ENCODE measurements around the gene SERPINA3. TPM values are rescaled to one million over a fixed set of nuclear protein-coding genes. Genes with fewer than 3 reads are reported as not detected.

Gene SERPINA3
- total RNA-seq, 1 donor from 2014 or later, result 1.3 TPM

DNA sequence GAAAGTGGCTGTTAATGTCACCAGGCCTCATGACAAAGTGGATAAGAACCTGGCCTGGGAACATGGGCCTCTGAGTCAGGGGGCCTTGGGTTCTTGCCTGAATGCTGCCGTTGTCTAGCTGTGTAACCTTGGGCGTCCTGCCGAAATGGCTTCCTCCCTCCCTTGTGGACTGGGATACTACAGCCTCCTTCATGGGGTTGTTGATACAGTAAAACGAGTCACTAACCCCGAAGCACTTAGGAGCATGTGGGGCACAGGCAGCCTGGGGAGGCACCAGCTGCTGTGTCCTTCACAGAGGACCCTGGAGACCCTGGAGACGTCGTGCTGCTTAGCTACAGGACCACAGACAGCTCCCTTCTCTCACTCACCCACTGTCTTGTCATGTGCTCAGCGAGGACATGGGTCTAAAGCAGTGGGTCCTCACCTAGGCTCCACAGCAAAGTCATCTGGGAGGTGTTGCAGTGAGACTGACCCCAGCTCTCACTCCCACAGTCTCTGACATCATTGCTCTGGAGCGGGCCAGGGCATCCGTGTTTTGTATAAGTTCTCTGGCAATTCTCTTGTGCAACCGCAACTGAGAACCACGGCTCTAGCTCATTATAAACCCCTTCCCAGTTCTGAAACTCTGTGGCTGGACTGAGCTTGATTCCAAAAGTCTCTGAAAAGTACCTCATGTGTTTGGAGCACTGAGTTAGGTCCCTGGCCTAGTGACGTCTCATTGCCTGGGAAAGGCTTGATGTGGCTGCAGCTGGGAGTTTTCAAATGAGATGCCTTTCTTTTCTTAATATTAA lies 42.1 kb downstream of the SERPINA3 start:
- Mint-ChIP-seq H3K9me3 (ENCODE audit: unreplicated experiment) (peaks cover 2% of the 10 kb centered on the region), H3K4me1 (ENCODE audit: low read depth, unreplicated experiment) (no peaks in the 10 kb centered on the region), H3K4me3 (ENCODE audit: unreplicated experiment) (no peak overlapping the region), H3K27me3 (ENCODE audit: low read depth, unreplicated experiment) (no peaks in the 10 kb centered on the region), H3K36me3 (ENCODE audit: low read depth, unreplicated experiment) (no peaks in the 10 kb centered on the region), H3K27ac (ENCODE audit: unreplicated experiment) (no peak overlapping the region)
- Histone ChIP-seq H3K4me3 (ENCODE audit: insufficient read depth, low read depth, low read length) (no peak overlapping the region), H3K9me3 (ENCODE audit: insufficient read depth, low read depth, low read length) (no peaks in the 10 kb centered on the region), H3K27ac (ENCODE audit: low read depth, low read length) (no peak overlapping the region), H3K9ac (ENCODE audit: low read length) (no peak overlapping the region), H2AFZ (ENCODE audit: low read depth, low read length) (no peak overlapping the region), H3K4me2 (ENCODE audit: low read length) (no peak overlapping the region), H4K20me1 (ENCODE audit: insufficient read depth, low read length) (no peaks in the 10 kb centered on the region), H3K79me2 (ENCODE audit: insufficient read depth, low read length) (no peaks in the 10 kb centered on the region), H3K4me1 (ENCODE audit: insufficient read depth, low read length) (no peaks in the 10 kb centered on the region), H3K27me3 (ENCODE audit: insufficient read depth, low read length) (no peaks in the 10 kb centered on the region), H3K36me3 (ENCODE audit: insufficient read depth, low read length) (no peaks in the 10 kb centered on the region)
- FAIRE-seq, result no peak
- DNase-seq (ENCODE audit: low read depth), result no peak
- TF ChIP-seq EZH2 (IDR thresholded peaks at IDR 0.05; ENCODE audit: insufficient read depth, low read length), result no peak
- TF ChIP-seq, protein P1, sequence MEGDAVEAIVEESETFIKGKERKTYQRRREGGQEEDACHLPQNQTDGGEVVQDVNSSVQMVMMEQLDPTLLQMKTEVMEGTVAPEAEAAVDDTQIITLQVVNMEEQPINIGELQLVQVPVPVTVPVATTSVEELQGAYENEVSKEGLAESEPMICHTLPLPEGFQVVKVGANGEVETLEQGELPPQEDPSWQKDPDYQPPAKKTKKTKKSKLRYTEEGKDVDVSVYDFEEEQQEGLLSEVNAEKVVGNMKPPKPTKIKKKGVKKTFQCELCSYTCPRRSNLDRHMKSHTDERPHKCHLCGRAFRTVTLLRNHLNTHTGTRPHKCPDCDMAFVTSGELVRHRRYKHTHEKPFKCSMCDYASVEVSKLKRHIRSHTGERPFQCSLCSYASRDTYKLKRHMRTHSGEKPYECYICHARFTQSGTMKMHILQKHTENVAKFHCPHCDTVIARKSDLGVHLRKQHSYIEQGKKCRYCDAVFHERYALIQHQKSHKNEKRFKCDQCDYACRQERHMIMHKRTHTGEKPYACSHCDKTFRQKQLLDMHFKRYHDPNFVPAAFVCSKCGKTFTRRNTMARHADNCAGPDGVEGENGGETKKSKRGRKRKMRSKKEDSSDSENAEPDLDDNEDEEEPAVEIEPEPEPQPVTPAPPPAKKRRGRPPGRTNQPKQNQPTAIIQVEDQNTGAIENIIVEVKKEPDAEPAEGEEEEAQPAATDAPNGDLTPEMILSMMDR (IDR thresholded peaks at IDR 0.05; ENCODE audit: insufficient read depth, low read depth, low read length), result no peak

DNA sequence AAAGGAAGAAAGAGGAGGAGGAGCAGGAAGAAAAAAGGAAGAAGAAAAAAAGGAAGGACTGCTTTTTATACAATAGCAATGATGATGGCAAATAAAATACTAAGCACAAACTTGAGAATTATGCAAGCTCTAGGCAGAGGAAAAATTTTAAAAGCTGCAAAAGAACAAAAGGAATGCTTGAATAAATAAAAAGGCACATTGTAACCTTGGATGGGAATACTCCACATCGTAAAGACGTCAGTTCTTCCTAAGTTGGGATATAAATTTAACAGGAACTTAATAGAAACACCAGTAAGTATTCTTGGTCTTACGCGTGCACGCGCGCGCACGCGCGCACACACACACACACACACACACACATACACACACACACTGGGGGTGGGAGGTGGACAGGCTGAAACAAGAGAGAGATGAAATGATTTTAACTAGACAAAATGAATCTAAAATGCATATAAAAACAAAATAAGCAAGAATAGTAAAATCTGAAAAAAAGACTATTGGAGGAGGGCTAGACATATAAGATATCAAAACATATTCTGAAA lies 43.0 kb downstream of the SERPINA3 start:
- no peak for FAIRE-seq
- Histone ChIP-seq H3K9me3 (ENCODE audit: insufficient read depth, low read depth, low read length) (no peaks in the 10 kb centered on the region), H3K4me1 (ENCODE audit: insufficient read depth, low read length) (no peaks in the 10 kb centered on the region), H2AFZ (ENCODE audit: low read depth, low read length) (no peak overlapping the region), H3K4me2 (ENCODE audit: low read length) (no peak overlapping the region), H3K36me3 (ENCODE audit: insufficient read depth, low read length) (no peaks in the 10 kb centered on the region), H3K9ac (ENCODE audit: low read length) (no peak overlapping the region), H4K20me1 (ENCODE audit: insufficient read depth, low read length) (no peaks in the 10 kb centered on the region), H3K27me3 (ENCODE audit: insufficient read depth, low read length) (no peaks in the 10 kb centered on the region), H3K27ac (ENCODE audit: low read depth, low read length) (no peak overlapping the region), H3K79me2 (ENCODE audit: insufficient read depth, low read length) (no peaks in the 10 kb centered on the region), H3K4me3 (ENCODE audit: insufficient read depth, low read depth, low read length) (no peak overlapping the region)
- no peaks in the 10 kb centered on the region for H3K9me3 Mint-ChIP-seq (ENCODE audit: unreplicated experiment)
- no peak for DNase-seq (ENCODE audit: low read depth)
- peaks cover 8% of the 10 kb centered on the region for H3K4me1 Mint-ChIP-seq (ENCODE audit: low read depth, unreplicated experiment)
- H3K4me3 Mint-ChIP-seq (ENCODE audit: unreplicated experiment), result no peak overlapping the region
- TF ChIP-seq, protein P1 (IDR thresholded peaks at IDR 0.05; ENCODE audit: insufficient read depth, low read depth, low read length), result no peak
- no peak for TF ChIP-seq EZH2 (IDR thresholded peaks at IDR 0.05; ENCODE audit: insufficient read depth, low read length)
- H3K36me3 Mint-ChIP-seq (ENCODE audit: low read depth, unreplicated experiment), result no peaks in the 10 kb centered on the region
- no peak overlapping the region for H3K27ac Mint-ChIP-seq (ENCODE audit: unreplicated experiment)
- H3K27me3 Mint-ChIP-seq (ENCODE audit: low read depth, unreplicated experiment), result no peaks in the 10 kb centered on the region

DNA sequence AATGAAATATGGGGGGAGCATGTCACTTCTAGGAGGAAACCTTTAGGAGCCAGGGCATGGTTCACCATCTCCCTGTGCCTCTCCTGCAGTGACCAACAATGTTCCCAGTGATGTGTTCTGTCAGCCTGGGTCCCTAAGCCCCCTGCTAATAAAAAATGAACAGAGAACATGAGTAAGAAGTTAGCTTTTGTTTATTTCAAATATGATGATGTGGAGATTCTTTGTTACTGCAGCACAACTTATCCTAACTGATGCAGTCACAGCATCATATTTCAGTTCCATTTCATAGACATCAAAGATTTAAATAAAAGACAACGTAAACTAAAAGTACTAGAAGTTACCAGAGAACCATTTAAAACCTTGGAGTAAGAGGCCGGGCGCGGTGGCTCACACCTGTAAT lies 43.9 kb downstream of the SERPINA3 start:
- no peaks in the 10 kb centered on the region for H3K79me2 ChIP-seq (ENCODE audit: insufficient read depth, low read length)
- no peaks in the 10 kb centered on the region for H4K20me1 ChIP-seq (ENCODE audit: insufficient read depth, low read length)
- H3K4me2 ChIP-seq (ENCODE audit: low read length), result no peak overlapping the region
- DNase-seq (ENCODE audit: low read depth) (no peak), FAIRE-seq (no peak)
- no peaks in the 10 kb centered on the region for H3K36me3 ChIP-seq (ENCODE audit: insufficient read depth, low read length)
- no peak overlapping the region for H3K4me3 Mint-ChIP-seq (ENCODE audit: unreplicated experiment)
- H3K9ac ChIP-seq (ENCODE audit: low read length), result no peak overlapping the region
- peaks cover 9% of the 10 kb centered on the region for H3K4me1 Mint-ChIP-seq (ENCODE audit: low read depth, unreplicated experiment)
- no peak overlapping the region for H2AFZ ChIP-seq (ENCODE audit: low read depth, low read length)
- no peak overlapping the region for H3K27ac Mint-ChIP-seq (ENCODE audit: unreplicated experiment)
- no peaks in the 10 kb centered on the region for H3K36me3 Mint-ChIP-seq (ENCODE audit: low read depth, unreplicated experiment)
- no peaks in the 10 kb centered on the region for H3K9me3 Mint-ChIP-seq (ENCODE audit: unreplicated experiment)
- no peaks in the 10 kb centered on the region for H3K27me3 Mint-ChIP-seq (ENCODE audit: low read depth, unreplicated experiment)
- no peak overlapping the region for H3K27ac ChIP-seq (ENCODE audit: low read depth, low read length)
- no peaks in the 10 kb centered on the region for H3K4me1 ChIP-seq (ENCODE audit: insufficient read depth, low read length)
- no peaks in the 10 kb centered on the region for H3K9me3 ChIP-seq (ENCODE audit: insufficient read depth, low read depth, low read length)
- no peak for TF ChIP-seq EZH2 (IDR thresholded peaks at IDR 0.05; ENCODE audit: insufficient read depth, low read length)
- TF ChIP-seq, protein P1 (IDR thresholded peaks at IDR 0.05; ENCODE audit: insufficient read depth, low read depth, low read length), result no peak
- no peak overlapping the region for H3K4me3 ChIP-seq (ENCODE audit: insufficient read depth, low read depth, low read length)
- H3K27me3 ChIP-seq (ENCODE audit: insufficient read depth, low read length), result no peaks in the 10 kb centered on the region
